ENCODE data around the gene CDC25B.

The CDC25B gene

DNA sequence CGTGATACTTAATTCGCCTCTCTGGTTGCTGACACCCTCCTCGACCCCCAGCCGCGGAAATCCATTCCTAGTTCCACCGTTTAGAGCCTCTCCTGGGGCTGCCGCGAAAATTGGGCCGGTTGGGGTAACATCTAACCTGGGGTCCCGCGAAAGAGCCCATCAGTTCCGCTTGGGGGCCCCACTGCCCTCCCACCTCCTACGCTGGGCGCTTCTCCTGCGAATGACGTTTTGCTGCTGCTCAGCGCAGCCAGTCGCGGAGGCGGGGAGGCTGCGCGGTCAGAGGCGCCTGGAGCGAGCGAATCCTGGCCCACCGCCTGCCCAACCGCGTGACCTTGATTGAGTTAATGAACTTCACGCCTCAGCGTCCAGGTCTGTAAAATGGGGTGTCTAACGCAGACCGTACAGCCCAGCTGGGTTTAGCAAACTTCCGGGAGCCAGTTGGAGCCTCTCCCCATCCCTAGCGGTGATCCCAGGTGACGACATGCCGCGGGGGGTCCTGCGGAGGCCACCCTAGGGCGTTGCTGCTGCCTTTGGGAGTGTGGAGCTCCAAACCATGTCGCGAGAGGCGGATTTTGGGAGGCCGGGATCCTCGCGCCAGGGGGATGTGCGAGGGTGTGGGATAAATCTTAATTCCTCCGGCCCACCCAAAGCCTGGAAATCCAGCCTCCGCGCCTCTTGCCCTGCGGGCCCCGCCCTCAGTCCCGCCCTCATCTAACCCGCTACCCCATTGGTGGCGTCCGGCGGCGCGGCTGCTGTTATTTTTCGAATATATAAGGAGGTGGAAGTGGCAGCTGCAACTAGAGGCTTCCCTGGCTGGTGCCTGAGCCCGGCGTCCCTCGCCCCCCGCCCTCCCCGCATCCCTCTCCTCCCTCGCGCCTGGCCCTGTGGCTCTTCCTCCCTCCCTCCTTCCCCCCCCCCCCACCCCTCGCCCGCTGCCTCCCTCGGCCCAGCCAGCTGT is at the start of gene CDC25B:
Gene CDC25B, plus strand, starts transcription at position 800 of the 958 bp plus-strand sequence. CDS start 222 bp downstream, outside the sequence.
- DNase-seq: peak; percentile 90

DNA sequence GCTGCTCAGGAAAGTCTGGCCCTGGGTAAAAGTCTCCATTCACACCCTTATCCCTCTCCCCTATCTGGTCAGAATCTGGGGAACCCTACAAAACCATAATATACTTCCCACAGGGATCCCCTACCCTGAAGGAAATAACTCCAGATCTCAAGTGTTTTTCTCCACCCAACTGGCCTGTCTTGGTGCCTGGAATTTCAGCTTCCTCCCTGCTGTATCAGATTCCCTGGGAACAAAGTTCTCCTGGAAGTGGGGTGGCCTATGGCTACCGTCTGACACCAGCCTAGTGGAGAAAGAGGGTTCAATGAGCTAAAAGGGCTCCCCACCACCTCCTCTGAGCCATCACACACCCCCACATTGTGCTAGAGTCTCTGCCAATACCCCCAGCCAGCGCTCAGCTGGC is 48.6 kb upstream of the CDC25B start:
- no peak for DNase-seq

DNA sequence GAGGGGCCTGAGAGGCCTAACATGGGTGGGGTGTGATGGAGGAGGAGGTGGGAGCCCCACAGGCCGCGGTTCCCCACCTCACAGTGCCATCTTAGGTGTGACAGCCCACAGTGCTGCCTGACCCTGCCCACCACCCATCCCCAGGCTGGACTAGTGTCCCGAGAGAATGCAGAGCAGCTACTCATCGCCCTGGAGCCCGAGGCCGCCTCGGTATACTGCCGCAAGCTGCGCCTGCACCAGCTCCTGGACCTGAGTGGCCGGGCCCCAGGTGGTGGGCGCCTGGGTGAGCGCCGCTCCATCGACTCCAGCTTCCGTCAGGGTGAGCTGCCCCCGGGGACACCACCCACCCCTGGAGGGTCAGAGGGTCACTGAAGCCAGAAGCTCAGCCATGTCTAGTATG is 48.0 kb upstream of the CDC25B start:
- DNase-seq: no peak

DNA sequence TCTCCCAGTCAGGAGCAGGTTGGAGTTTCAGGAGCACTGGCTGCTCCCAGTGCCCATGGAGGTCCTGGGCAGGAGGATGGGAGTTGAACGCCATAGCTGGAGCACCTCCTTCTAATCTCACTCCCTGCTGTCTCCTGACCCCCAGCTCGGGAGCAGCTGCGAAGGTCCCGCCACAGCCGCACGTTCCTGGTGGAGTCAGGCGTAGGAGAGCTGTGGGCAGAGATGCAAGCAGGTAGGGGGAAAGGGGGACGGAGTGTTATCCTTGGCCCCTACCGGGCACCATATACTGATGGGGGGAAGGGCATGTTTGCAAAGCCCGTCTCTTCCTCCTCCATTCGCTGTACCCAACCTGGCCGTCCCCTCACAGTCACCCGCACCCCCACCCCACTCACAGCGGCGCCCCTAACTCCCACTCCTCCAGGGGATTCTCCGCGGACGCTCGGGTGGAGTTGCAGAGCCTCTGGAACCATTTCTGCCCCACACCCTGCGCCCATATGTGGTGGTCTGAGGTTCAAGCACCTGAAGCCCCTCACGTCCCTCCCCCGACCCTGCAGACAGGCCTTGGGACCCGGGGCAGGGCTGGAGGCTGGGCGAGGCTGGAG is 46.9 kb upstream of the CDC25B start:
- DNase-seq: no peak

DNA sequence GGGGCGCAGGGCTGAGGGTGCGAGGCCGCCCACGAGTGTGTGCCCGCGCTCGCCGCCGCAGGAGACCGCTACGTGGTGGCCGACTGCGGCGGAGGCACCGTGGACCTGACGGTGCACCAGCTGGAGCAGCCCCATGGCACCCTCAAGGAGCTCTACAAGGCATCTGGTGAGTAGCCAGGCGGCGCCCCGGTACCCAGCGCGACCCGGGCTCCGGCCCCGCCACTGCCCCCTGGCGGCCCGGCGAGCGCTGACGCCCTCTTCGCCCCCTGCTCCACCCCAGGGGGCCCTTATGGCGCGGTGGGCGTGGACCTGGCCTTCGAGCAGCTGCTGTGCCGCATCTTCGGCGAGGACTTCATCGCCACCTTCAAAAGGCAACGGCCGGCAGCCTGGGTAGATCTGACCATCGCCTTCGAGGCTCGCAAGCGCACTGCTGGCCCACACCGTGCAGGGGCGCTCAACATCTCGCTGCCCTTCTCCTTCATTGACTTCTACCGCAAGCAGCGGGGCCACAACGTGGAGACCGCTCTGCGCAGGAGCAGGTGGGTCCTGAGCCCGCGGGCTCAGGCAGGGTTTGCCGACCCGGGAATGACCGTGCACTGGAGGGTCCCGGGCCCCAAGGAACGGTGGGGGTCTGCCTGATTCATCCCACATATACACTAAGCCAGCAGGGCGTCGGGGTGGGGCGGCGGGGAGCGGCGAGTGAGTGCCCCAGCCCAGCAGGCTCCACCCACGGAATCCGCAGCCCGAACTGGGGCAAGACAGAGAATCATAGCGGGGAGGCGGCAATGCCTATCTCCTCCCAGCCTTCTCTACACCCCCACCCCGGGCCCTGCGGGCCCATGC is 46.2 kb upstream of the CDC25B start:
- DNase-seq: peak; percentile 23

DNA sequence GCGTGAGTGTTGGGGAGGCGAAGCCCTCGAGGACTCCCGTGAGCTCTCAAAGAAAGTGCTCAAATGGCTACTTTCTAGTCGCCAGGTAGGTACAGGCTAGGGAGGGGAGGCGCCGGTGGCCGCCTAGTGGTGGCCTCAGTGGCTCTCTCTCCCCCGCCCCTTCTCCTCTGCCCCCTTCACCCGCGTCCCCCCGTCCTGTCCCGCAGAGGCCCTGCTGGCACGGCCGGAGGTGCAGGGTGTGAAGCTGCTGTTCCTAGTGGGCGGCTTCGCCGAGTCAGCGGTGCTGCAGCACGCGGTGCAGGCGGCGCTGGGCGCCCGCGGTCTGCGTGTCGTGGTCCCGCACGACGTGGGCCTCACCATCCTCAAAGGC is 44.8 kb upstream of the CDC25B start:
- no peak for DNase-seq

DNA sequence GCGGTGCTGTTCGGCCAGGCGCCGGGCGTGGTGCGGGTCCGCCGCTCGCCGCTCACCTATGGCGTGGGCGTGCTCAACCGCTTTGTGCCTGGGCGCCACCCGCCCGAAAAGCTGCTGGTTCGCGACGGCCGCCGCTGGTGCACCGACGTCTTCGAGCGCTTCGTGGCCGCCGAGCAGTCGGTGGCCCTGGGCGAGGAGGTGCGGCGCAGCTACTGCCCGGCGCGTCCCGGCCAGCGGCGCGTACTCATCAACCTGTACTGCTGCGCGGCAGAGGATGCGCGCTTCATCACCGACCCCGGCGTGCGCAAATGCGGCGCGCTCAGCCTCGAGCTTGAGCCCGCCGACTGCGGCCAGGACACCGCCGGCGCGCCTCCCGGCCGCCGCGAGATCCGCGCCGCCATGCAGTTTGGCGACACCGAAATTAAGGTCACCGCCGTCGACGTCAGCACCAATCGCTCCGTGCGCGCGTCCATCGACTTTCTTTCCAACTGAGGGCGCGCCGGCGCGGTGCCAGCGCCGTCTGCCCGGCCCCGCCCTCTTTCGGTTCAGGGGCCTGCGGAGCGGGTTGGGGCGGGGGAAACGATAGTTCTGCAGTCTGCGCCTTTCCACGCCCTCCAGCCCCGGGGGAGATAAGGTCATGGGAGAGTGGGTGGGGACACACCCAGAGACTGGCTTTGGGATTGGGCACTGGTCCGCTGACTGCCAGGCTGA is 44.3 kb upstream of the CDC25B start:
- peak; percentile 63 for DNase-seq

DNA sequence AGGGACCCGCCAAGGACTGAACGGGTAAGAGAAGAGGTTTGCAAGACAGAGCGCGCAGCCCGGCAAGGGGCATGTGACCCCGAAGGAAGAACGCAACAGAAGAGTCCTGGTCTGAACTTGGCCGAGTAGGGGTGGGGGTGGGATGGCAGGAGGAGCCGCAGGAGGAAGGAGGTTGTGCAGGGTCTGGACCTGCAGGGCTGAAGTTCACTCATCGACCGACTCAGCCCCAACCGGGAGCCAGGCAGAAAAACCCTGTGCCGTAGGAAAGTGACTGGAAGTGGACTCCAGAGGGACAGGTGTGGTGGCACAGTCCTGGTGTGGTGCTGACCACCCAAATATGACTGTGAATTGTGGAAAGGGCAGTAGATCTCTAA is 43.7 kb upstream of the CDC25B start:
- DNase-seq: no peak

DNA sequence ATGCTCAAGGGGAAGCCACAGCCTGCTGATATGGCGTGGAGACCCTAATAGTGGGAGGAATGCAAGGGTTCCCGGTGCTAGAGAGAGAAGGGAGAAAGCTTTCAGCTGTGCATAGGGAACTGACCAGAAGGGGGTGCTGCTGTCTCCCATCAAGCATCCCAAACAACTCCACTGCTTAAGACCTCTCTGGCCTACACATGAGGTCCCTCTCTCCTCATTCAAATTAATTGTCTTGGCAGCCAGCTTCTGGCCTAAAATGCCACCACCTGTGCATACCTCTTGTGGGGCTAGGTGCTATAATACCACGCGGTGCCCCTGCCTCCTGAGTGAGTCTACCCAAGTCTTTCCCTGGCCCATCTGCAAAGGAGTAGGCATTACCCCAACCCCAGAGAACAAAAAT is 43.0 kb upstream of the CDC25B start:
- peak; percentile 66 for DNase-seq

DNA sequence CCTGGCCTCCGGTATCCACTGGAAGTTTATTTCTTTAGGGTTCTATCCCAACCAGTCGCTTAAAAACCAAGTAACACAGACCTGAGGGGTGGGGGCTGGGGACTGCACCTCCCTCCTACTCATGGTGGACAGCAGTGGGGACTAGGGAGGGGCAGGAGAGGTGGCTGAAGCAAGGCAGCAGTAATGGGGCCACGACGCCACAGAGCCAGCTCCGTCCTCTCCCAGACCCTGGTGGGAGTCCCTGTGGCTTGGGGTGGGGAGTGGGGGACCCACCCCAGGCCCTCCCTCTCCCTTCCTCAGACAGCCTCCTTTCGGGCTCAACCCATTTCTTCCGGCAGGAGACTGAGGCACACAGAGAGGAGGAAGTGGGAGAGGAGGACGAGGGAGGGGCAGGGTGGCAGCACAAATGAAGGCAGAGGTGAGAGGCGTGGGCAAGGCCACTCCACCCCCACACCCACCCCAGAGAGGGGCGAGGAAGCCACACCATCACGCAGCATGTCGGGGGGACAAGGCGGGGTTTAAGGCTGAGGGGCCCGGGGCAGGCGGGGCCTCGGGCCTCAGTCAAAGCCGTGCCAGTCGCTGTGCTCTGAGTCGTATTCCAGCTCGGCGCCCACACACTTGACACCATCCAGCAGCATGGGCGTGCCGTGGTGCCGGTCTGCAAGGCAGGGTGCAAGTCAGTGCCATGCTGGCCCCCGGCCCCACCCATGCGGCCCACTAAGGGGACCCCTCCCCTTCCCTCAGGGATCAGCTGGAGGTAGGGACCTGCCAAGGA is 42.4 kb upstream of the CDC25B start:
- no peak for DNase-seq

DNA sequence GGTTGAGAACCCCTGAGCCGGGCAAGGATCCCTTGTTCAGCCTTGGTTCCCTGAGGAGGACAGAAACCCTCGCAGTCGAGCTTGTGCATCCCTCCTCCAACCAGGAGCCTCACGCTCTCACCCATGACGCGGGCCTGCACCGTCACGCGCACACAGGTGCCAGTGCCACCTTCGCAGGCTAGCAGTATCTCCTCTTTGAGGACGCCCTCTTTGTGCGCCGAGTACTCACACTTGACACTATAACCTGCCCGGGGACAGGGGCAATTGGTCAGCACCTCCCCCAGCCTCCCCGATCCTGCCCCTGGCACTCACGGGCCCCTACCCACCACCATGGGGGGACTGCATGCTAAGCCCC is 41.9 kb upstream of the CDC25B start:
- no peak for DNase-seq

DNA sequence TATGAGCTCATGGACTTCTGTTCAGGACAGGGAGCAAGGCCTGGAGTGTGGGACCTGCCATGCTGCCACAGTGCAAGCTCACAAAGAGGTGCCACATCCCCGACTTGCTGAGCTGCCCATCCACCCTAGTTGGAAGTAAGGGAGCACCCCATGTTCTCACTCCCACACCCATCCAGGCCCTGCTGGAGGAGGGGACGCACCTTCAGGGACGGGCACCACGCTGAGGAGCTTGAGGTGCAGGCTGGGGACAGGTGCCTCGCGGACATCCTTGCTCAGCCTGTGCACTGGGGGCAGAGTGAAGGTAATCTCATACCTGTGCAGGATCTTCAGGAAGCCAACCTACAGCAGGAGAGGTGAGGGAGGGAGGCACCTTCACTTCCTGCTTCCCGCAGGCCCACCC is 40.8 kb upstream of the CDC25B start:
- no peak for DNase-seq

DNA sequence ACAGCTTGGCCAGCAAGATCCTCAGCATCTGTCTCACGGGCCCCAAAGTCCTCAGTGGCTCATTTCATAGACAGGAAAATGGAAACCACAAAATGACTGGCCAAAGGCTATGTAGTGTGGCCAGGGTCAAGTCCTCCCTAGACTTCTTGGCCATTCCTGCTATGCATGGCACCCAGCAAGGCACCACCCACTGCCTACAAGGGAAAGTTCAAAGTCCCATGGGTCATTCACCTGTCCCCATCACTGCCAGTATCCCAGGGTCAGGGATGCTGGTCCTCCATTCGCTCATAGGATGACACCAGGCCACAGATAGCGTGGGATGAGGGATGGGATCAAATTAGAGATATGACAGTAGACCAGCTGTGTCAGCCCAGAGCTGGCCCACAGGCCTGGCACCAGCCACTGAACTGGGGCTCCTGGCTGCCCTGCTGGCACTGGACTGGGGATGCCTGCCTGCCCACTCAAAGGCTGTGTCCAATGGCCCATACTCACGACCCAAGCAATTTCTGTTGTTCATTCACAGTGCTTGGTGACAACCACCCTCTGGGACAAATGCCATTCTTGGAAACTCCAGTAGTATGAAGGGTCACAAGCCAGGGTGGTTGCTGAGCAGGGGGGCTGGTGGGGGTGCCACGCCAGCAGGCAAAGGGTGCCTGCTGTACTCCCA is 40.2 kb upstream of the CDC25B start:
- no peak for DNase-seq

DNA sequence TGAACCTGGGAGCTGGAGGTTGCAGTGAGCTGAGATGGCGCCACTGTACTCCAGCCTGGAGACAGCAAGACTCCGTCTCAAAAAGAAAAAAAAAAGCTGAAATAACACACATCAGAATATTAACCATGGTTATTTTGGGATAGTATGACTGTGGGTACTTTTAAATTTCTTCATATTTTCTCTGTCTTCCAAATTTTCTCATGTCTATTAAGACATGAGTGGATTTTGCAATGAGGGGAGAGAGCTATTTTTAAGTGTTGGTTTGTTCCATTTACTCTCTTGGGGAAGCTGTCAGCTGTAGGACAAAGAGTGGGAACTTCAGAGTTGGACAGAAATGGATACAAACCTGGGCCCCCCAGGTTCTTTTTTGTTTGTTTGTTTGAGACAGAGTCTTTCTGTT is 38.8 kb upstream of the CDC25B start:
- no peak for DNase-seq

DNA sequence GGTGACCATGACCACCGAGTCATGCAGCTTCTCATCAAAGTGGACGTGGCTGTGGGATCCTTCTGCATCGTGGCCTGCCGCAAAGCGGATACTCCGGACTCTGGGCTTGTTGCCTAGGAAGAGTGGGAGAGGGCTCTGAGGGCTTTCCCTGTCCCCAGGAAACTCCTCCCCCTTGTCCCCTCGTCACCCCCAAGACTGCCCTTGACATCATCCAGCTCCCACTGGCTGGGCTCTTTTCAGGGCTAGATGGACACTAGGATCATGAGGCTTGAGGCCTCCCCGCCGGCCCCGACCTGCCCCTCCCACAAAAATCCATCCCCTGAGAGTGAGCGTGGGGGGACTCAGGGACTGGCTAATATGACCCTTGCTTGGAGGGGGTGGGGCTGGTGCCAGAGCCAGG is 37.5 kb upstream of the CDC25B start:
- DNase-seq: no peak

DNA sequence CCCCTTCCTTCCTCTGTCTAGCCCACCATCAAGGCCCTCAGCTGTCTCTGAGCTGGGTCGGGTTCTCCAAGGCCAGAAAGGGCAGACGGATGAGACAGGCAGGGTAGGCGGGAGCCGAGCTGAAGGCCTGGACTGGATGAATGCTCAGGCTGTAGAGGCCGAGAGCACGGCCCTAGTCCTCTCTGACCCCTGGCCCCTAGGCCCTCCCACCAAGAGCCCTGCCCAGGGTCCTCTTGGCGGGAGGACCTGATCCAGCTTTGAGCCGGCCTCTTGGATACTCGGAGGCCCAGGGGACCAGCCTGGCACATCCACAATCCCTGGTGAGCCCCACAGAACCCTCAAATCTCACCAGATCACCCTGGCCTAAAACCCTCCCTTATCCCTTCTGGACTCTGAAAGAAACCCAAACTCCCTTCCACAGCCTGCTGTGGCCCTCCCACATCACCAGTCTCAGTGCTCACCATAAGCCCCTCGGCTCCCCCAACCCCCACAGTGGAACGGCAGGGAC is 36.7 kb upstream of the CDC25B start:
- DNase-seq: no peak

DNA sequence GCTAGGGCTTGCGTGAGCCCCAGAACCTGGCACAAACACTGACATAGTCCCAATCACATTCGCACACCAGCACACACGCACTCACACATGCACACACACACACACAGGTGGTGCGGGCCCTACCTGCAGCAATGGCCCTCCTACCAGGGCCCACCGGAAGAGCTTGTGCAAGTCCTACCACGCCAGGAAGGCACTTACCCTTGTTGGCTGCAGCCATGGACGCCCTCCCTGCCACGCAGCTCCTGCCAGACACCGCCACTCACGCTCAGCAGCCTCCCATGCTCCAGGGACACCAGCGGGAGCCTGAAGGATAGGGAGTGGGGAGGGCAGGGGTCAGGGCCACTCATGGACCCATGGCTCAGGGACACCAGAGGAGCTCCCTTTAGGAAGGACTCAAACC is 36.2 kb upstream of the CDC25B start:
- DNase-seq: no peak

DNA sequence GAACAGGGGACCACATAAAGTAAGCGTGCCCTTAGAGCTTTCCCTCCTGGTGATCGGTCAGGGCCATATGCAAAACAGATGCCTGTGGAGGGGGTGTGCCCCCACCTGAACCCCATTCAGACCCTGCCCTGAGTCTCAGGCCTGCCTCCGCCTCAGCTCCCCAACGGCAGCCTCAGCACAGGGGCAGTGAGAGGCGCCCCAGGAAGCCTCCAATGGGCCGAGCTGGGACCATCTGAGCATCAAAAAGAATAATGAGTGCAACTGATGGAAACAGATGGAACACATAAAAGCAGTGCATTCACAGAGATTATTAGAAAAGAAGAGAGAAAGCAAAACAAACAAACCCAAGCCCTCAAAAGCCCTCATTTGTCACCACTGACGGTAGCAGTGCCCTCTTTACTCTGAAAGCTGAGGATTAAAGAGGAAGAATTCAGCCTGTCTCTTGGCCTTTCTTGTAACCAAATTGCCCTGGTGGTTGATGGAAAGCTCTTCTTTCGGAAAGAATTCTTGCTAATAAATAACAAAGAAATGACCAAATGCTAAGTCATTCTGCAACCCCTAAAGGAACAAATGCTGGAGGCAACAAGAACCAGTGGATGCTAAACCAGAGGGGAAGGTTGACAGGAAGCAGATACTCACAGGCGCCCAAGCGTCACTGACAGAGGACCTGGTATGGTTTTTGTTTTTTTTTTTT is 35.3 kb upstream of the CDC25B start:
- no peak for DNase-seq

DNA sequence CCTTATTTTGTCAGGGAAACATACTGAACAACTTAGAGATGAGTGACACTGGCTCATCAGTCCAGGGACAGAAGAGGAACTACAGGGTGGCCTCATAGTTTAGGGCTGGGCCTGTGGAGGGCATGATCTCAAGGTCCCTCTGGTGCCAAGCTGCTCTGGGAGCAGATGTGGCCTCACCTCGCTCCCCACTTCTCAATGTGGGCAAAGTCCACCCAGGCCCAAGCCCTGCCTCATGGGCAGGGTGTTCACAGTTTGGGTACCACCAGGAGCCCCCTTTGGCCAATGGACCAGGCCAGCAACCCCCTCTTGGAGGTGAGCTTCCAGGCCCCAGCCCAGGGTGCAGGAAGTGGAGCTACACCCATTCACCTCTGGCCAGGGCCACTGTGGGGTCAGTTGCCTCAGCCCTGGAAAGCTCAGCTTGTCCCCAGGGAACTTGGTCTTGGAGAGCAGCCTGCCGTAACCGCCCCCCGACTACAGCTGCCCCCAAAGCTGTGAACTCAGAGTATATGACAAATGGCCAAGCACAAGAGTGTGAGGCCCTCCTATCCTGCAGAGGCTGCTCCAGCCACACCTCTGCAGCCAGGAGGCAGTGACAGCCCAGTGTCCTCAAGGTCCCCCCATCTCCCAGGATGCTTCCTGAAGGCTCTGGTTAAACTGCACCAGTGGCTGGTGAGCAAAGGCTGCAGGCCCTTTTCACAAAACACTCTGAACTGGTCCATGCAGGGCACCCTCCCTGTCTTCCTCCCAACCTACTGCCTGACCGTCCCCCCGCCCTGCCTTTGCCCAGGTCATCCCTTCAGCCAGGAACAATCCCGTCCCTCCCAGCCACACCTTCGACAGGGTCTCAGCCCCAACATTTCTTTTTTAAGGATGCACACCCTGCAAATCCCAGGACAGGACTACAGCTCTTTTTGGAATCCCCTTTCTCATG is 32.2 kb upstream of the CDC25B start:
- DNase-seq: no peak

DNA sequence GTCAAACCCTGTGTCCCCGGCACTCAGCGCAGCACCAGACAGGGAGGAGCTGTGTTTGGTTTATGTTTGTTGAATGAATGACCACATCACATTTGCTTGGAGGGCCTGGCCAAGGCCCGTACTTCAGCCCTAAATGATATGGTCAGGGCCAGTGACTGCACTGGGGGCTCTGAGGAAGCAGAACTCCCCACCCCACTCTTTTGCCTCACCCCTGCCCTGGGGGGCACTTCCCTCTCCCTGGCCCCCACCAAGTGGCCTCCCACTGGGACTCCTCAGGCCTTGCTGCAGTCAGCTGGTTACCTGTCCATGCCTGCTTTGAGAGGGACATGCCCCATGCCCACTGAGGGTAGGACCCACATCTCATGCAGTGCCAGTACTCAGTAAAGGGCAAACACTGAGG is 31.5 kb upstream of the CDC25B start:
- DNase-seq: no peak

Measured in stimulated activated CD4-positive, alpha-beta T cell treated with anti-CD3 and anti-CD28 coated beads, Interleukin-4, amount 100 ng/mL, for 24 hours (primary cell).